Stimulated activated CD4-positive, alpha-beta T cell treated with anti-CD3 and anti-CD28 coated beads, Interleukin-1b, Interleukin-23, amount 100 ng/mL, for 4 hours (primary cell): ENCODE results near the gene LIMCH1.
"Not testable (repeated sequence)": the region's sequence is repeated elsewhere in the genome, so short reads cannot be mapped to it uniquely, and the experiment has no call there.

Experiments
- DNase-seq, 2 donors: peaks; one replicate each; pipeline ENCODE4 v3.0.0-alpha.2; 2020; ENCODE audit warnings: low read depth in 2 of 2

LIMCH1 gene

DNA sequence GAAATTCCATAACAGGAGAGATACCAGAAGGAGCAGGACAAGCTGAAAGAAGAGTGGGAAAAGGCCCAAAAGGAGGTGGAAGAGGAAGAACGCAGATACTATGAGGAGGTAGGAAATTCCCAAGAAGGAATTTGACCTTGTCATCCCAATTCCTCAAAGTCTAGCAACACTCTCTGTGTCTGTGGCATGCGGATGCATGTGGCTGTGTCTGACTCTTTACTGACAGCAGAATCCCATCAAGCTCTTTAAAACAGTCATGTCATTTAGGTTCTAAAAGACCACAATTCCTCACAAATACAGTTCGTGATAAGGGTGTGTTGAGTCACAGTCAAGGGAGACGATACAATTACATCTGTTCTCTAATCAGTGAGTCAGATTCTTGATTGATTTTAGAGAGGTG lies 142.0 kb downstream of the LIMCH1 start:
- no peak for DNase-seq

GRCh38 chr4:41681054-41681453 lies 143.1 kb downstream of the LIMCH1 start:
- DNase-seq: no peak

GRCh38 chr4:41683326-41683725 lies 145.4 kb downstream of the LIMCH1 start:
- DNase-seq: no peak

DNA sequence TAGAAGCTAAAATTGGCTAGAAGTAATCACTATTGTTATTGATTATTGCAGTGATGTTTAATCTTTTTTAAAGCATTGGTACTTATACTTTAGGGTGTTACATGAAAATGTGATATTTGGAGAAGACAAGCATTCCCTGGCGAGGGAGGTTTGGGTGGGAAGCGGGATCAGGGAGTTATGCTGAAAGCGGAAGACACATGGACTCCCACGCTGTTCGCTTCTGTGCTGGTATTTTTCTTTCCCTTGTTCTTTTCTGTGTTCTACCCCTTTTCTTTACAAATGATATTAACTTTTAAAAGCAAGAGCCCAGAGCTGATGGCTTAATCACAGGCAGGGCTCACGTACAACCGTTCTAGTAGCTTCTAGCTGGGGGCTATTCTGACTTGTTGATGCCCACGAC lies 148.9 kb downstream of the LIMCH1 start:
- DNase-seq: no peak

DNA sequence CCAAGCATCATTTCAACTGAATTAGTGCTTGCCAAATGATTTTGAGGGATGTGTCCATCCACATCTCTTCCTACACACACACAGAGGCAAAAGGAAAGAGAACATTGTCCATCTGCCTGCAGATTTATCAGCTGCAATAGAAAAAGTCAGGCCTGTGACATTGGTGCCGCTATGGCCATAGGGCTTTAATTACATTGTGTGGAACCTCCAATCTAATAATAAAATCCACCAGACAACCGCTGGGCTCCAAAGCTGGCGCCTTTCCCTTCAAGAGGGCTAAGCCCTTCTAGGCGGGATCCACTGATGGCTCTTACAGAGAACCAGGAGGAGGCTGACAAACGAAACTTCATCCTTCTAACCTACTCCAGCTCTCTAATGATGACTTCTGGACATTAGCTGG lies 150.0 kb downstream of the LIMCH1 start:
- no peak for DNase-seq

DNA sequence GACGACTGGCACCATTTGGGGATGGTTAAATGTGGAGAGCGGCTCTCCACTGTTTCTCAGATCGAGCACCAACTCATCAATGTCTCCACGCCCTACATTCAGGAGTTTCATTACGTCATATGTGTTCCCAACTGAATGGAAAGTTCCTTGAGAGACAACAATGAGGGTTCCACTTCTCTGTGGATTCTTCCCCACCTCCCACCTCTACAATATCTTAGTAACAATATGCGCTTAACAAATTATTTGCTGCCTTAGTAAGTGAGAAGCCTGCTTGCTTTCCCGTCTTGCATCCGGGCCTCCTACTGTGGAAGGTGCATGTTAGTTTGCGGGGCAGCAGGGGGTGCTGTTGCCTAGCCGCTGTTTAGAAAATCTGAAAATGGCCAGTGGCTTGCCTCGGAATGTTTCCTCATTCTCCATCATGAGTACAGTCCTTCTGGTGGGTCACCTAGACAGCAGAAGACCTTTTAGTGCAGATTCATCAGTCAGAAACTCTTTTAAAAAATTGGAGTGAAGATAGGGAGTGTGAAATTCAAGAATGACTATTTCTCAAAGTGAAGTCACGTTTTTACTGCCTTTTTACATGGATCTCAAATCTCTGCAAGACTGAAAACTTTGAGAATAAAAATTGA lies 154.9 kb downstream of the LIMCH1 start:
- peak in 1 of 2 donors; percentile 18 for DNase-seq

DNA sequence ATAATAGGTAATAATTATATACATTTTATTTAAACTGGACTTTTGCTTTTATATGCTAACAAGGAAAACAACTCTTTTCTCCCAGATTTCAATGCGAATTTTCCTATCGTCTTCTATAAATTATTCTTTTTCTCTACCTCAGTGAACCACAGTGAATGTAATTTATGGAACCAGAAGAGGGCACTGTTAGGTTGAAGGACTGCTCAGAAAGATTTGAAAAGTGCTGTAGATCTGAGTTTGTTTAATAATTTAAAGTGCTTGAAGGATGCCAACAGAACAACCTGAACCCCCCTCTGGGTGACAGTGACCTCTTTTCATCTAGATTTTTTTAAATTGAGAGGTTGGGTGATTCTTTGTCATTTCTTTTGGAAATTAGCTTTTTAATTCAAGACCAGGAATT lies 155.7 kb downstream of the LIMCH1 start:
- DNase-seq: no peak

DNA sequence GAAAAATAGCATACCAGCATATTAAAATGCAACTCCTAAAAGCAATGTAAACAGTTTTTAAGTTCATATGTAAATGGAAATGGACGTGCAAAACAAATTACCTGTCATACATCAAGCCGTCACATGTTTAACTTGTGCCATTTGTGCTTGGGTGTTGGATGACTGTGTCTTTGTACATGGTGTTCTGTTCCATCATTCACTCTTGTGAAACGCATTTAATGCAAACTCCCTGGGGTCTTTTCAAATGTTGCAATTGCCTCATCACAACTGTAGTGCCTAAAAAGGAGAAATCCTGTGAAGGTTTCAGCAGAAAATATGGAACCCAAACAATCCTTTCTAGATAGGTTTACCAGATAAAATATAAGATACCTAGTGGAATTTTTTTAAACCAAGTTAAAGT lies 158.2 kb downstream of the LIMCH1 start:
- DNase-seq: no peak

DNA sequence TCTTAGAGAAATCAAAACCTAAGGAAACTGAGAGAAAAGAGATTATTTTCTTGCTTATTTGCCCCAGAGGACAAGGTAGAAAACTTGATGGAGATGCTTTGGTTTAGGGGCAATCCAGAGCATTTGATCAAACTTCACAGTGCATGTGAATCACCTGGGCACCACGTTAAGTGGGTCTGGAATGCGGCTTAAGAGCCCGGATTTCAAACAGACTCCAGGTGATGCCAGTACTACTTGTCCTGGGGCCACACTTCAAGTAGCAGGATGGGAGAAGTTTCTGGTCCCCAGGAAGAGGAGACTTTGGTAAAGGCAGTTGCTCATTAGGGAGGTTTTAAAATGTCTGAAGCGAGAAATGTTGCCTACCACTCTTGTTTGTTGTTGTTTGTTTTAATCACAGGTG lies 158.8 kb downstream of the LIMCH1 start:
- no peak for DNase-seq

- DNase-seq: no peak
Observed at GRCh38 chr4:41701983-41702382, 164.0 kb downstream of the LIMCH1 start.

DNA sequence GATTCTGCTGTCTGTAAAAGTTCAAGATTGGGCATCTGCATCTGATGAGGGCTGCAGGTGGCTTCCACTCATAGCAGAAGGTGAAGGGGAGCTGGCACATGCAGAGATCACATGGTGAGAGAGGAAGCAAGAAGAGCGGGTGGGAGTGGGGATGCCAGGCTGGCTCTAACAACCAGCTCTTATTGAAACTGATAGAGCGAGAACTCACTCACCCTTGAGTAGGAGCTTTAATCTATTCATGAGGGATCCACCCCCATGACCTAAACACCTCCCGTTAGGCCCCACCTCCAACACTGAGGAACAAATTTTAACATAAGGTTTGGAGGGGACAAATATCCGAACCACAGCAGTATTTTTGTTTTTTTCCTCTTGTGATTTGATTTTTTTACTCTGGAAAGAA lies 164.8 kb downstream of the LIMCH1 start:
- DNase-seq: no peak

GRCh38 chr4:41703785-41704184 lies 165.8 kb downstream of the LIMCH1 start:
- DNase-seq: no peak

GRCh38 chr4:41709844-41710481 lies 172.0 kb downstream of the LIMCH1 start:
- DNase-seq: no peak

DNA sequence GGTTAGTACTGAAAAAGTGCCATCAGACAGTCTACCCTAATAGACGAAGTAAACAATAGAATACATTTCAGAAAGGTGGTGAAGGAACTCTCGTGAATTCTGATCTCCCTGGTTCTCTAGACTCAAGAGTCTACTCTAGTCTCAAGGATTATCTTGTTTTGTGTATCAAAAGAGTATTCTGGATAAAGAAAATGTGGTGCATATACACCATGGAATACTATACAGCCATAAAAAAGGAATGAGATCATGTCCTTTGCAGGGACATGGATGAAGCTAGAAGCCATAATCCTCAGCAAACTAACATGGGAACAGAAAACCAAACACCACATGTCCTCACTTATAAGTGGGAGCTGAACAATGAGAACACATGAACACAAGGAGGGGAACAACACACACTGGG lies 173.7 kb downstream of the LIMCH1 start:
- DNase-seq: not testable (repeated sequence)

- DNase-seq: no peak
Observed at GRCh38 chr4:41712425-41712824, 174.5 kb downstream of the LIMCH1 start.

GRCh38 chr4:41713768-41714167 lies 175.8 kb downstream of the LIMCH1 start:
- no peak for DNase-seq

DNA sequence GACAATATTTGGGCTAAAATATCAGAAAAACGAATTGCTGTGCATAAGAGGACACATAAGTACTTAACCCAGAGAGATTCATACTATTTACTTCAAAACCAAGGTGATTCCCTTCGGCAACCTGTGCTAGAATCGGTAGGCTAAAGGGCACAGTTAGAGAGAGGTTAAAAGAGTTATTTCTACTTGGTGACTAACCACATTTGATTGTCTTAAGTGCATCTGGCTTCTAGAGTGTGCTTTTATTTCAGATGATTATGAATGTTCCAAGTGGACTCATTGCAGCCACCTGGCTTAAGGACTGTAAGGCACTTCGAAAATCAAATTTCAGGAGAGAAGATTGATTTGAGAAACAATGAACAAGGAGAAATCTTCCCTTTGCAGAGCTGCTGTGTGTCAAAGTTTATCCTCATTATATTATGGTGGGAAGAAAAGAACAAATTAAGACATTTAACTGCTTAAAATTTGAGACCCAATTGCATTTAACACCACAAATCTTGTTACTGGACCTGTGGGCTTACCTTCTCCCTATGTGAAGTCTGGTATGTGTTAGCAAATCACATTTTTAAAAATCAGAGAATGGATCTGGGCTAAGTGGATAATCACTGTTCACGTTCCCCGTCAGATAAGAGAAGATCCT lies 176.5 kb downstream of the LIMCH1 start:
- no peak for DNase-seq

DNA sequence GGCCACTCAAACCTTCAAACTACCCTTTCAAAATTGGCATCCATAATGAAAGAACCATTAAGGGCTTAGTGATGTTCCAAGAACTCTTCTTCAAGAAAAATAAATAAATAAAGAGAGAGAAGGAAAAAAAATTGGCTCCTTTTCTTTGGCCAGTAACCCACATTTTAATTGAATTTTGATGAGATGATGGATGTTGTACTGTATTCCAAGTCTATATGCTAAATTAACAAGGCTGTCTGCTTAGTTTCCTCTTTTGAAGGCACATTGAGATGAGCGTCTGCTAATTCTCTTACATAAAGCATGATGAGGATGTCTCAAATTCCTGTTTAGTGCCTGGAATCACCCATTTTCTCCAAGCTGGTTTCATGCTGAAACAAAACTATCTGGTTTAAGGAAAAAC lies 177.2 kb downstream of the LIMCH1 start:
- DNase-seq: no peak

DNA sequence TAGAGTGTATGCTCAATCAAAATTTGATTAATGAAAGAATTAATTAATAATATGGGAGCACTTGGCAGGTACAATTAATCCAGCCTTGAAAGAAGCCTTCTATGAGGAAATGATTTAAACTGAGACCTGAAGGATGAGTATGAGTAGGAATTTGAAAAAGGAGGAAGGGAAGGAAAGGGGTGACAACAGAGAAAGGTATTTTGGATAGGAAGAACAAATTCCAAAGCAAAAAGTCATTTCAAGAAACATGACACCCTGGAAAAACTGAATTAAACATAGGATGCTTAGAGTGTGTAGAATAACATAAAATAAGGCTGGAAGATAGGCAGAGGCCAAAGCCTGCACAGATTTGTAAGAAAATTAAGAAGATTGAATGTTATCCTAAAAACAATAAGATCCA lies 180.9 kb downstream of the LIMCH1 start:
- DNase-seq: no peak

DNA sequence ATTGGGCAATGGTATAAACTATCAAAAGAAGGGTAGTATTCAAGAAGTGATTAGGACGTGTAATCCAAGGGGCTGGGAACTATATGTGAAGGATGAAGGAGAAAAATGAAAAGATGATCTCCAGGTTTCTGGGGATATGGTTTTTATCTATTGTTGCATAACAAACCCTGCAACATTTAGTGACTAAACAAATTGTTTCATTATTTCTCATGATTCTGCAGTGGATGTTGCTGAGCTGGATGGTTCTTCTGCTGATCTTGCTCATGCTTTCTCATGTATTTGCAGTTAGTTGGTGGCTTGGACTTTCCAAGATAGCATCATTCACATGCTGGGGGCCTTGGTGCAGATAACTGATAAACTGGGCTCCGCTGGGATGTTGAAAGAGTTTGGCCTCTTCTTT lies 181.5 kb downstream of the LIMCH1 start:
- DNase-seq: no peak

DNA sequence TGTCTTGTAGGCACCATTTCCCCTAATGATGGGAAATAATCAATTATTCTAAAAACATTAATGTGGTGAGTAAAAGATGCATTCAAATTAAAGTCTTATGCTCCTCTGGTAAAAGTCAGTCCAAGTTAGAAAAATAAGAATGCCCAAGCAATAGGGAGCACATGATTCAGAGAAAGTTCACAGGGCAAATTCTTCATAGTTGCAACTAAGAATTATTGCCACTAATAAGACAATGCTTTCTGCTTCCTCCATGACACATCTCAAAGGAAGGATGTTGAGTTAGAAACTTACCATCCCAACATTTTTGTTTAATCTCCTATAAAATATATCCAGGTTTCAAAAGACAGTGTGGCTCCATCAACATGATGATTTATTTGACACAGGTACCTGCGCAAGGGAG lies 184.2 kb downstream of the LIMCH1 start:
- no peak for DNase-seq

- DNase-seq: no peak
Observed at GRCh38 chr4:41723286-41723685, 185.3 kb downstream of the LIMCH1 start.

DNA sequence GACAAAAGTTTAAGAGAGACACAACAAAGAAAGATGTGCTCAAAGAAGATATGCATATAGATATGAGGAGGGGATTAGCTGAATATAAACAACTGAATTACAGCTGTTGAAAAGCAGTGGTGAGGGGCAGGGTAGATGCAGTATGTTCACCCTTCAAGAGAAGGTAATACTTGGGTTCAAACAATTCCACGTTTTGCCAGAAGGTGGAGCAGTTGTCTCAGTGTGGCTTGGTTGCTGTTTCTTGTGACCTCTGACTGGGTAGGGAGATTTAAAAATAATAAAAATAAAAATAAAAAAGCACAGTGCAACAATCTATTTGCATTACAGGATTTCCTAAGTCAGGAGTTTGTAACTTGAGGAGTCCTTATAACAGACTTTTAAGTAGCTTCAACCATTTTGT lies 187.3 kb downstream of the LIMCH1 start:
- no peak for DNase-seq
